CD4-positive, alpha-beta T cell treated with Interleukin-6 at 100 ng/mL for 8 hours (primary cell): ENCODE data around the gene RIOK3.
"Not testable (repeated sequence)": the region's sequence is repeated elsewhere in the genome, so short reads cannot be mapped to it uniquely, and the experiment has no call there.

ENCODE experiments used
- DNase-seq: peaks from one replicate; pipeline ENCODE4 v3.0.0-alpha.2; 2020; ENCODE audit warnings: mixed read lengths, low spot score

Gene RIOK3

DNA sequence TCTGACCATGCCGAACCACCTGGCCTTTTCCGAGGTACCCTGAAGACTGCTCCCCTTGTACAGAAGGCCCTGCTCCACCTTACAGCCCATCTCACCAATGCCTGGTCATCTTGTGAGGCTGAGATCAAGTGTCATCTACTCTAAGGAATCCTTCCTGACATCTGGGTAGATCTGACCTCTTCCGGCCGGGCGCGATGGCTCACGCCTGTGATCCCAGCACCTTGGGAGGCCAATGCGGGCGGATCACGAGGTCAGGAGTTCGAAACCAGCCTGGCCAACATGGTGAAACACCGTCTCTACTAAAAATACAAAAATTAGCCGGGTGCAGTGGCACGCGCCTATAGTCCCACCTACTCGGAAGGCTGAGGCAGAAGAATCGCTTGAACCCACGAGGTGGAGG, 2.1 kb upstream of the RIOK3 start:
- DNase-seq: no peak

DNA sequence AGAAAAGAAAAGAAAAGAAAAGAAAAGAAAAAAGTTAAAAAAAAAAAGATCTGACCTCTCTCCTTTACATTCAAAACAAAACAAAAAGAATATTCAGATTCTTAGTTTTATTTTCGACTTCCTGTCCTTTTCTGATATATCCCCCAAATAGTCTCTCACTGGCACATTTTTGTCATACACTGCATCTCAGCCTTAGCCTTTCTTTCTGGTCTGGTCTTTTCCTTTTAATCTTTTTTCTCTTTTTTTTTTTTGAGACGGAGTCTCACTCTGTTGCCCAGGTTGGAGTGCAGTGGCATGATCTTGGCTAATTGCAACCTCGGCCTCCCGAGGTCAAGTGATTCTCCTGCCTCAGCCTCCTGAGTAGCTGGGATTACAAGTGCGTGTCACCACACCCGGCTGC, 1.6 kb upstream of the RIOK3 start:
- no peak for DNase-seq

DNA sequence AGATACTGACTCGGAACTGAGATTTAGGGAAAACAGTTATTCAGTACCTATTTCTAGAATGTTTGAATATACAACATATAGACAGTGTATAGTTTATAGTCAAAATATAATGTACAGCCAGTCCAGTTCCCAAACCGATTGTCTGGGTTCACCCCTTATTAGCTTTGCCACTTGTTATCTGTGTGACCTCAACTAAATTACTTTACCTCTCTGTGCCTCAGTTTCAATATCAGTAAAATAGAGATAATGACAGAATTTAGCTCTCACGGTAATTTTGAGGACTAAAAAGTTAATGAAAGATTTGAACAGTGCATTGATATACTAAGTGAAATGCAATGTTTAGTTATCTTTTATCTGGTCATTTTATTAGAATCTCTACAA, 750 bp upstream of the RIOK3 start:
- no peak for DNase-seq

DNA sequence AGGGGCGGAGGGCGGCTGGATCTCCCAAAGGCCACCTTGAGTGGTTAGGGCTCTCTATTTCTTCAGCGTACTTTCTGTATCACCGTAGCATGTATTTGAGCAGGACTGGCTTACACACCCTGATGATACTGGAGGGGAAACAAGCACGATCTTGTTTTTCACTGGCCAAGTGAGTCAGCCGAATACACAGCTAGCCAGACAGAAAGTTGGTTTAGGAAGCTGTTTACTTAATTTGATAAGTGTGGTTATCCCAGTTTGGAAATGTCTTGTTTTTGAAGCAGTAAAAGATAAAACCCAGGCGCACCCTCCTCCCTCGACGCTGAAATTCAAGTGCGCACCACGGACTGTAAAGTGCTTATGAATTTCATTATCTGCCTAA, 582 bp downstream of the RIOK3 start:
- peak; percentile 4 for DNase-seq

DNA sequence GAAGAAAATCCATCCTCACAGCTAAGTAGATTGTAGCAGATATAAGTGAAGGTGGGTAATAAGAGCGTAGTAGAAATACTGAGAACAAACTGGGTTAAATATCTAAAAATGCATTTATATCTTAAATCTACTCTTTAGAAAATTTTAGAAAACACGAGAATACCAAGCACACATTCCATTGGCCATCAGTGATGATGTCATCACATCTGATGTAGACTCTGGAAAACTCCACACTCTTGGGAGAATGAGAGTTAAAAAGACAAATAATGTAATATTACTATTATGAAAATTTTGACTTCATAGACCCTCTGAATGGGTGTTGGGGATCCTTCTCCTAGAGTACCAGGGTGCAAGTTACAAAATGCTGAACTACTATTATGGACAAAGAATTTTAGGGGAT, 3.7 kb downstream of the RIOK3 start:
- DNase-seq: no peak

DNA sequence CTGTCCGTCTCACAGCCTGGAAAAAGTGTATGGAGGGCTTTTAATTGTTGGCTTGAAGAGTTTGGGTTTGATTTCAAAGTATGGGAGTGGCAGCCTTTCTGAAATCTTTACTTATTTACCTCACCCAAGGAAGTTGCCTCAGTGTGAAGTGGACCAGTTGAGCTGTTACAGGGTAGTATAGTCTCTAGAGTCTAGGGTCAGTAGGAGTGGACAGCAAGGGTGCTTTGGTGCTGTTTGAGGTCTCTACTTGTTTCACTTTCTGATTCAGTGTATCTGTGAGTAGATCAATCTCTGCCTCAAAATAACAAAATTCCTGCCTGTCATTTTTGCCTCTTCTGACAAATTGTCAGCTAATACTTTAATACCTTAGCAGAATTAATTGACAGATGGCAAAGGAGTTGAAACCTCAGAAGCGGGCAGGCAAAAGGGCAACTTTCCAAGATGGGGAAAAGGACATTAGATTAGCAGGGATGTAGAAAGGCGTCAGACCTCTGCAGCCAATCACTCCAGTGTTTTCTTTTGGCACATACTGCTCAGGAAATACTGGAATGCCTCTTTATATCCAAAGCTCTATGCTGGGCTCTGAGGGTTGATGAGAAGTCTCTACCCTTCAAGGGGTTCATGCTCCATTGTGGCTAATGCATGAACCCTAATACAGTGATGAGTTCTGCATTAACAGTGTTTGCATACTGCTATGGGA, 5.9 kb downstream of the RIOK3 start:
- DNase-seq: no peak

DNA sequence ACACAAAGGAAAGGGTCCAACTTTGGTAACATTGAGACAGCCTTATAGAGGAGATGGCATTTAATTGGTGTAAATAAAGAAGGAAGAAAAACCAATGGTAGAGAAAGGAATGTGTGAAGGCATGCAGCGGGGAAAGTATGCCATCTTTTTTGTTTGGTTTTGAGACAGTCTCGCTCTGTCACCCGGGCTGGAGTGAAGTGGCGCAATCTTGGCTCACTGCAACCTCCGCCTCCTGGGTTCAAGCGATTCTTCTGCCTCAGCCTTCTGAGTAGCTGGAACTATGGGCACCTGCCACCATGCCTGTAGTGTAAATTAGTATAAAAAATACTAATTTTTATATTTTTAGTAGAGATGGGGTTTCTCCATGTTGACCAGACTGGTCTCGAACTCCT, 6.4 kb downstream of the RIOK3 start:
- DNase-seq: no peak

DNA sequence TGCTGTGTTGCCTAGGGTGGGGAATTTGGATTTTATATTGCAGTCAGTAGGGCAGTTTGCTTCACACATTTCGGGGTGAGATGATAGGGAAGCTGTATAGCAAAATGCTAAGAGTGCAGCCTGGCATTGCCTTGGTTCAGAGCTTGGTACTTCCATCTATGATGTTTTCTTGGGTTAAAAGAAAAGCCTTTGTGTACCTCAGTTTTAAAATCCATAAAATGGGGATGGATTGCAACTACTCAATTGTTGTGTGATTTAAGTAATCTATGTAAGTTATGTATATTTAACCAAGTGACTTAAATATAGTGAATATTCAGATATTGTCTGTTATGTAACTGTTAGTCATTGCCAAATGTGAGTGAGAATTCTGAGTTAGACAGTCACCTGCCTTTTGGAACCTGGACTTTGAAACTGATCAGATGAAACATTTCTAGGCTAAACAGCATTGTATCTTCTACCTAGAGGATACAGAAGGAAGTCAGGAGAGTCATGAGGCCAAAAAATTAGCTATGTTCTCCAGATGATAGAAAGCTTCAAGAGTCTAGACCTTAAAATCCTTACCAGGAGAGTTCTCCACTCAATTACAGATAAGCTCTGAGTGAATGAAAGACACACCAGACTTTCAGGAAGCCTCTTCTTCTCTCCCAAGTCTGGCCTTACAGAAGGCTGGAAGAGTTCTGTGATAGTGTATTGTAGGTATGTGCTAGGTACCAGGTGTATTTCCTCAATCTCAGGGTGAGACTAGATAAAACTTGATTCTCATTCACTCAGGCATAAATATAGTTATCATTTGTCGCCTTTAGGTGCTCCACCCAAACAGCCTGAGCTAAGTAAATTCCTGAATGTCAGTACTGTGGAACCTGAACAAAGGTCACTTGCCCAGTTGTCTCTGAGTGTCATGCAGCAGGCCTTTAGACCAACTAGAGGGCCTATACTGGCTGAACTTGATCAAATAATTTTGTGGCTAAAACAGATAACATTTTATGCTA, 7.5 kb downstream of the RIOK3 start:
- no peak for DNase-seq

DNA sequence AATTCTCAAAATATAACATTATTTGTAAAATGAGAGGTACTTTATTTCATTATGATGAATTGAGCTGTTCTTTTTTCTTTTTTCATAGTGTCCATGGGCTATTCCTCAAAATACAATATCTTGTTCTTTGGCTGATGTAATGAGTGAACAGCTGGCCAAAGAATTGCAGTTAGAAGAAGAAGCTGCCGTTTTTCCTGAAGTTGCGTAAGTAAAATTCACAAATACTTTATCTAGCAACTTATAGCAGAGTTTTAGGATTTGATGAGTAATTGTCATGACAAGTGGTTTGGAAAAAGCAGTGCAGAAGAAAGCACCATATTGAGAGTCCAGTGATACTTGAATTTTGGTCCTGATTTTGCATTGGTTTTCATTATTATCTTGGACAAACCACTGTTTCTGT, 9.8 kb downstream of the RIOK3 start:
- DNase-seq: no peak

DNA sequence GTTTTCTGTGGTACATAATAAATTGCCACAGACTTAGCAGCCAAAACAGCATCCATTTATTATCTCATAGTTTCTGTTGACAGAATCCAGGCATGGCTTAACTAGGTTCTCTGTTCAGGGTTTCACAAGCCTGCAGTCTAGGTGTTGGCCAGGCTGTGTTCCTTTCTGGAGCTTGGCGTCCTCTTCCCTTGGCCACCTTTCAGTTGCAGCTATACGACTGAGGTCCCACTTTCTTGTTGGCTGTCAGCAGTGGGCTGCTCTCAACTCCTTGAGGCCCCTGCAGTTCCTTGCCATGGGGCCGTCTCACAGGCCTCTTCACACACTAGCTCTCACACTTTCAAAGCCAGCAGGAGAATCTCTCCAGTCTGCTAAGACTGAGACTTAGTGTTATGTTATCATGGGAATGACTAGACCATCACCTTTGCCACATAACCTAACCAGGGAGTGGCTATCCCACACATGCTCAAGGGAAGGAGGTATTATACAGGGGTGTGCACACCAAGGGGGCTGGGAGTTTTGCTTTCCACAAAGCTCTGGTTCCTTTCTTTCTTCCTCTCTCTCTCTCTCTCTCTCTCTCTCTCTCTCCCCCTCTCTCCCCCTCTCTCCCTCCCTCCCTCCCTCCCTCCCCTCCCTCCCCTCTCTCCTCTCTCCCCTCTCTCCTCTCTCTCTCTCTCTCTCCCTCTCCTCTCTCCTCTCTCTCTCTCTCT, 15.8 kb downstream of the RIOK3 start:
- DNase-seq: no peak

DNA sequence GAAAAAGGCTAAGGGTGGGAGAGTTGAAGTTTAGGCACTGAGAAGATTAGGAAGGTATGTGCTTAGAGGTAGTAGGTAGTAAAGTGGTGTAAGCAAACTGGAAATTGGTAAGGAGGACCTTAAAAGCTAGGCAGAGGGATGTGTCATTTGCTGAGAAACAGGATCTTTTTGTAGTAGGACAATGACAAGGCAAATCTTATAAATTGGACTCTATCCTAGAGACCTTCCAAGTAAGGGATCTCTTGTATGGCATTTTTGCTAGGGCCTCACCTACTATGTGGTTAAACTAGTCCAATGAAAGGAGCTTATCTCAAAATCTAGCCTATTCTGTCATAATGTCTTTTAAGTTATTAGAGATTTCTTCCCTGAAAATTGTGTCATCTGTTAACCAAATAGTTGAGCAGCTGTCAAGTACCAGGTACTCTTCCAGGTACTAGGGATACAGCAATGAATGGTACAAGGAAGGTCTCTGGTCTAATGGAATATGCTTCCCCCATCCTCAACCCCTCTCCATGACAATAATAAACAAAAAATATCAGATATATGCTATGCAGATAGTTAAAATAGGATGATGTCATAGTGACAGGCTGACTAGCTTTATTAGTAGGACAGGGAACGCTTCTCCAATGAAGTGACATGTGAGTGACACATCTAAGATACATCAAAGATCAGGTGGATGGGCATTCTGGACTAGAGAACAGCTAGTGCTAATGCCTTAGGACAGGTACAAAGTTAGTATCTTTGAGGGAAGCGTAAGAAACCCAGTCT, 17.7 kb downstream of the RIOK3 start:
- DNase-seq: no peak

DNA sequence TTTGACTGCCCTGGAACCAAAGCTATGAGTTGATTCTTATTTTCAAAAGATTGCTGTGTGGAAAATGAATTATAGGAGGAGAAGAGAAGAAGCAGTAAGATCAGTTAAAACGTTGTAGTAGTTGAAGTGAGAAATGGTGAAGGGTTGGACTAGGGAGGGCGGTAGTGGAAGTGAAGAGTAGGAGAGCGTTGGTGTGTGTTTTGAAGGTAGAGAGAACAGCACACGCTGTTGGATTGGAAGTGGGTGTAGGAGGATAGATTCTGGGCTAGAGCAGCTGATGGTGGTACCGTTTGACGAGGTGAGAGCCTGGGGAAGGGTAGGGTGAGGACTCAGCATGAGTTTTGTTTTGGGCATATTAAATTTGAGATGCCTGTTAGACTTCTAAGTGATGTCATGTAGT, 18.4 kb downstream of the RIOK3 start:
- no peak for DNase-seq

DNA sequence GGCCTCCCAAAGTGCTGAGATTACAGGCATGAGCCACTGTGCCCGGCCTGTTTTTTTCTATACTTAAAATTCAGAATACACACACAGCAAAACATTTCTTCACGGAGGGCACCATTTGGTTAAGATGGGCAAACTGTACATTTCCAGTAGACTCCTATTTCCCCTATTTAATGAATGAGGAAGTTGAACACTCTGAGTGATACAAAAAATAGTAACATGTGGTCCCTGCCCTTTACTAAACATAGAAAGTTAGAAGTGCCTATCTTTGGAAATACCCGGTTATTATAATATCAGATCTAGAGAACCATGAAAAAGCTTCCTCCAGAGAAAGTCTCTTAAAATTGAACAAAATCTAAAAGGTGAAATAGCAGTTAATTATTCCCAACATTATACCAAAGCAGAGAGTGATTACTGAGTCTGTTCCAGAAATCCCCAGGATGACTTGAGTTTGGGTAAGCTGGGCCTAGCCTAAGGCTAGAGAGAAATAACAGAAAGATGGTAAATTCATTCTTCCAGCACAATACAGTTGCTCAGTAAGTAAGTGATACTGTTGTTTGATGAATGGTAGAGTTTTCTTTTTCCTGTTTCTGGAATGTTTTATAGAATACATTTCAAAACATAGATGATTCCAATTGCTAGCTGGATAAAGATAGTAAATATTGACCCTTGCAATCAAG, 26.9 kb downstream of the RIOK3 start:
- DNase-seq: no peak

DNA sequence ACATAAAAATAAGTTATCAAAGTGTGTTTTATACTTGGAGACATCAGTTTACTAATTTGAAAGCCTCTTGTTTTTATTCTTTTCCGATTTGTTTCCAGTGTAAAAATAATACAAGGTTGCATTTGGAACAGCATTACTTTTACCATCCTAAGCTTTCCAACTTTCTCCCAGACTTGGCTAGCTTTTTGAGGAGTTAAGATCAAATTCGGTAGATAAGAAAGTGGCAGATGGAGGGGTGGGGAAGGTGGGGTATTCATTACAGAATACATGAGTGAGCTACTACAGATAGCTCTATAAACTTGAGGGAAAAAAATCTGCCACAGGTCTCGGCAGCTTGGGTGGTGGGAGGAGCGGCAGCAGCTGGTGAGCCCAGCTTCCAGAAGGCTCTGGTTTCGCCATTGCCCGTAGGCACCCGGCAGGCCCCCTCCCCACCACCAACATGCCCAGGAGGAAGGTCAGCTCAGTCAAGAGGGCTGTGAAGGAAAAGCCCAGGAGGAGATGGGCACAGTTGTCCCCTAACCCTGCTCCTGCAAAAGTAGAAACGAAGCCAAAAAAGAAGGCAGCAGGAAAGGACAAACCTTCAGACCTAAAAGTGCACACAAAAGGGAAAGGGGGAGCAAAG, 31.6 kb downstream of the RIOK3 start:
- DNase-seq: no peak

DNA sequence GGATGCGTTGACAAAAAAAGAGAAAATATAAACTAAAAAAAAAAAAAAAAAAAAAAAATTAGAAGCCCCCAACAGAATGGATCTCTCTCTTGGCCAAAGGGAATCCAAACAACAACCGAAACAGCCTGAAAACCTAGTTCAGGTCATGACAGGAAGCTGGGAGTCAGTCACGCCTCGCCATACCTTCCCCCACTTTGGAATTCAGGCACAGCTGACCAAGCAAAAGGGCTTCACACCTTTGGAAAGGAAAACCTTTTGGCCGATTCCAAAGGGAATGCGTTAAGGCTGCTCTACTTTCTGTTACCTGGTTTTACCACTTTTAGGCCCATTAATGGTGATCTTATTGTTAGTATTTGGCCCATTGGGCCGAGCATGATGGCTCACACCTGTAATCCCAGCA, 32.3 kb downstream of the RIOK3 start:
- no peak for DNase-seq

DNA sequence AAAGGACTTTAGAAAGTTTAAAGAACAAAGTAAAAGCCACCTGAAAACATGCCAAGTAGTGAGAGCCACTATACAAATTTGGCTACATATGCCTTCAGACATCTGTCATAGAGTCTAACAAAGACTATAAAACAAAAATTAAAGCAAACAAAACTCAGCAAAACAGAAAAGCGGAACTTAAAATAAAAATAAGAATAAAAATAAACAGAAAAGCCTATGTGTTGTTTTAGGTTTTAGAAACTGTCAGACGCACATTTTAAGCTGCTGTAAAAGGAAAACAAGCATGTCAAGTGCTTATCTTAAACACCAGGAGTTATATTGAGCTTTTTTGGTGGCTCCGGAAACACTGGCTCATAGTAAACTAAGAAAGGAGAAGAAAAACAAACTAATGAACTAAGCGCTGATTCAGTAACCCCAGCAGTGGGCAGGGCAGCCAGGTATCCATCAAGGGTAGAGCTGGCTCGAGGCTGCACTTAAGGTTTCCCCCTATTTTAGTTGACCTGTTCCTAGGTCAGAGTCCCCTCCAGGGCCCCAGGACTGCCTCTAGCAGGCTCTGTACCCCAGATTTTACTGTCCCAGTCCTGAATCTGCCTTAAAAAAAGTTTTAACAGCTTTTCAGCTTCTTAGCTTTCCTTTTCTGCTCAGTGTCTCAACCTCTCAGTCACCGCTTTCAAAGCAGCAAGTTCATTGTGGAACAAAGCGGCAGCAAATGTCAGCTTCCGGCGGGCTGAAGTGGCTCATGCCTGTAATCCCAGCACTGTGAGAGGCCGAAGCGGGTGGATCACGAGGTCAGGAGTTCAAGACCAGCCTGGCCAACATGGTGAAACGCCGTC, 34.9 kb downstream of the RIOK3 start:
- DNase-seq: peak; percentile 41

DNA sequence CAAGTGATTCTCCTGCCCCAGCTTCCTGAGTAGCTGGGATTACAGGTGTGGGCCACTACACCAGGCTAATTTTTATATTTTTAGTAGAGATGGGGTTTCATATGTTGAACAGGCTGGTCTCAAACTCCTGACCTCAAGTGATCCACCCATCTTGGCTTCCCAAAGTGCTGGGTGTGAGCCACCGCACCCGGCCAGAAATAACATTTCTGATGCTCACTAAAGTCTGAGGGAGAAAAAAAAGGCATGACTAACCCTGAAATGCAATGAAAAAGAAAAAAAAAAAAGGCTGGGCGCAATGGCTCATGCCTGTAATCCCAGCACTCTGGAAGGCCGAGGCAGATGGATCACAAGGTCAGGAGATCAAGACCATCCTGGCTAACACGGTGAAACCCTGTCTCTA, 36.5 kb downstream of the RIOK3 start:
- DNase-seq: not testable (repeated sequence)

DNA sequence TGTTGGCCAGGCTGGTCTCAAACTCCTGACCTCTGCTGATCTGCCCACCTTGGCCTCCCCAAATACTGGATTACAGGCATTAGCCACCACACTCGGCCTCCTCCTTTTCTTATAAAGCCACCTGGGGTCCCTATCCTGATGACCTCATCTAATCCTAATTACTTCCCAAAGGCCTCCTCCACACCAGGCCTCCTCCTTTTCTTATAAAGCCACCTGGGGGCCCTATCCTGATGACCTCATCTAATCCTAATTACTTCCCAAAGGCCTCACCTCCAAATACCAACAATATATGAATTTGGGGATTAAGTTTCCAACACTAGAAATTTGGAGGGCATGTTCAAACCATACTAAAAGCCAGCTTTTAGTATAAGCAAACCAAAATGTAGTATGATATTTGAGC, 40.6 kb downstream of the RIOK3 start:
- no peak for DNase-seq

DNA sequence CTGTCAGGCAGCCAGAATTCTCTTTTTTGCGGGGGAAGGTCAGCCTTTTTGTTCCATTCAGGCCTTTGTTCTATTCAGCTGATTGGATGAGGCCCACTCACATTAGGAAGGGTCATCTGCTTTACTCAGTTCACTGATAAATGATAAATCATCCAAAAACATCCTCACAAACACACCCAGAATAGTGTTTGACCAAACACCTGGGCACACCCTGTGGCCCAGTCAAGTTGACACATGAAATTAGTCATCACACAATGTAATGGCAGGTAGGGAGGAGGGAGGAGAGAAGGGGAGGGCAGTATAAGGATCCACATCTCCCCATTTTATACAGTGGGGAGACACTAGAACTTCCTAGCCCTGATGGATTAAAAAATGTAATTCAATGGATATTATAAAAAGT, 41.9 kb downstream of the RIOK3 start:
- DNase-seq: no peak
